Large intestine (tissue), 3 donors: ENCODE measurements around the gene TMTC1. TPM values are rescaled to one million over a fixed set of nuclear protein-coding genes. Genes with fewer than 3 reads are reported as not detected.

Experiments used
- DNase-seq, 2 donors: peaks; one replicate each; pipeline versions ENCODE4 v3.0.0 to v3.0.0-alpha.2; 2013
- H3K27ac ChIP-seq: one replicate; pipeline ENCODE4 v1.5.1; 2013; ENCODE audit warnings: low read length
- H3K27me3 ChIP-seq: 2 replicates; pipeline ENCODE4 v1.6.1; 2013; ENCODE audit warnings: low read length; ENCODE audit not compliant: control insufficient read depth, insufficient read depth
- H3K36me3 ChIP-seq: 2 replicates; pipeline ENCODE4 v1.6.1; 2013; ENCODE audit warnings: low read length; ENCODE audit not compliant: control insufficient read depth, insufficient read depth
- H3K4me1 ChIP-seq: one replicate; pipeline ENCODE4 v1.6.1; 2013; ENCODE audit warnings: low read length; ENCODE audit not compliant: control insufficient read depth, insufficient read depth
- H3K4me3 ChIP-seq: one replicate; pipeline ENCODE4 v1.5.1; 2013; ENCODE audit warnings: low read length
- H3K9me3 ChIP-seq: one replicate; pipeline ENCODE4 v1.6.1; 2013; ENCODE audit warnings: mild to moderate bottlenecking, low read depth, low read length, moderate library complexity; ENCODE audit not compliant: control insufficient read depth
- WGBS: methylation state at CpG from one replicate; pipeline ENCODE4 v1.1.5; 2013; ENCODE audit warnings: low lambda C conversion rate; ENCODE audit not compliant: insufficient coverage; 5-methylcytosine and 5-hydroxymethylcytosine counted together
- polyA plus RNA-seq: library from polyadenylated mRNA; unstranded; fragments of 120-200 nt; gene quantifications from one replicate; pipeline ENCODE4 v1.2.1, GENCODE V29; 2013

The TMTC1 gene
- polyA plus RNA-seq, 1 donor = 4.0 TPM

GRCh38 chr12:29797565-29798355 is 14.0 kb upstream of the TMTC1 start:
- no peak overlapping the region for H3K27ac ChIP-seq

GRCh38 chr12:29796823-29797263 is 13.1 kb upstream of the TMTC1 start:
- no peaks in the 10 kb centered on the region for H3K27me3 ChIP-seq
- no peak overlapping the region for H3K4me3 ChIP-seq
- WGBS = 44% methylated on average over 4 of the region's 6 CpGs
- H3K4me1 ChIP-seq = no peaks in the 10 kb centered on the region
- no peaks in the 10 kb centered on the region for H3K36me3 ChIP-seq
- no peaks in the 10 kb centered on the region for H3K9me3 ChIP-seq
- no peak overlapping the region for H3K27ac ChIP-seq
- DNase-seq = peak in 1 of 2 donors; percentile 11

More at GRCh38 chr12:29797565-29798355, 14.0 kb upstream of the TMTC1 start:
- no peaks in the 10 kb centered on the region for H3K4me1 ChIP-seq
- H3K27me3 ChIP-seq = no peaks in the 10 kb centered on the region
- no peak for DNase-seq
- H3K9me3 ChIP-seq = no peaks in the 10 kb centered on the region
- no peaks in the 10 kb centered on the region for H3K36me3 ChIP-seq
- H3K4me3 ChIP-seq = no peak overlapping the region
- WGBS = 94% methylated on average over 2 of the region's 2 CpGs

GRCh38 chr12:29795715-29796114 is 12.0 kb upstream of the TMTC1 start:
- no peaks in the 10 kb centered on the region for H3K36me3 ChIP-seq
- DNase-seq = no peak
- H3K9me3 ChIP-seq = no peaks in the 10 kb centered on the region
- H3K4me1 ChIP-seq = no peaks in the 10 kb centered on the region
- H3K27me3 ChIP-seq = no peaks in the 10 kb centered on the region
- no peak overlapping the region for H3K4me3 ChIP-seq
- H3K27ac ChIP-seq = no peak overlapping the region
- no CpG with 5 or more reads among the region's 3 CpGs for WGBS

GRCh38 chr12:29794862-29795261 is 11.1 kb upstream of the TMTC1 start:
- Histone ChIP-seq H3K27me3 (no peaks in the 10 kb centered on the region), H3K36me3 (no peaks in the 10 kb centered on the region), H3K4me3 (no peak overlapping the region)

DNA sequence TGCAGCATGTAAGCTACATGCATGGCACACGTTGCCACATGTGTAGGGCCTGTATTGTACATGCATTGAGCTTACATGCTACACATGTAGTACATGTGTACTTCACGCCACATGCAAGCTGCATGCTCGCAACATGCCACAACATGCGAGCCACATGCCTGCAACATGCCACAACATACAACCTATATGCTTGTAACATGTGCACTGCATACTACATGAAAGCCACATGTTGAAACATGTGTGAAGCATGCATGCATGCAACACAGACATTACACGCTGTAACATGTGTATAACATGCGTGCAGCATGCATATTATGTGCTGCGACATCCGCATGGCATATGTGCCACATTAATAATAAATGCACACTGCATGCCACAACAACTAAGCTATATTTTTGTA is 9.1 kb upstream of the TMTC1 start:
- Histone ChIP-seq H3K36me3 (no peaks in the 10 kb centered on the region), H3K27ac (no peak overlapping the region), H3K27me3 (no peaks in the 10 kb centered on the region), H3K4me3 (no peak overlapping the region), H3K9me3 (no peaks in the 10 kb centered on the region), H3K4me1 (no peaks in the 10 kb centered on the region)
- DNase-seq = no peak
- WGBS = no CpG with 5 or more reads among the region's 8 CpGs

More at GRCh38 chr12:29794862-29795261, 11.1 kb upstream of the TMTC1 start:
- Histone ChIP-seq H3K9me3 (no peaks in the 10 kb centered on the region), H3K27ac (no peak overlapping the region), H3K4me1 (no peaks in the 10 kb centered on the region)
- no peak for DNase-seq

- H3K27ac ChIP-seq = no peak overlapping the region
- no CpG with 5 or more reads among the region's 10 CpGs for WGBS
- no peaks in the 10 kb centered on the region for H3K27me3 ChIP-seq
Observed at GRCh38 chr12:29792132-29792531, 8.4 kb upstream of the TMTC1 start.

DNA sequence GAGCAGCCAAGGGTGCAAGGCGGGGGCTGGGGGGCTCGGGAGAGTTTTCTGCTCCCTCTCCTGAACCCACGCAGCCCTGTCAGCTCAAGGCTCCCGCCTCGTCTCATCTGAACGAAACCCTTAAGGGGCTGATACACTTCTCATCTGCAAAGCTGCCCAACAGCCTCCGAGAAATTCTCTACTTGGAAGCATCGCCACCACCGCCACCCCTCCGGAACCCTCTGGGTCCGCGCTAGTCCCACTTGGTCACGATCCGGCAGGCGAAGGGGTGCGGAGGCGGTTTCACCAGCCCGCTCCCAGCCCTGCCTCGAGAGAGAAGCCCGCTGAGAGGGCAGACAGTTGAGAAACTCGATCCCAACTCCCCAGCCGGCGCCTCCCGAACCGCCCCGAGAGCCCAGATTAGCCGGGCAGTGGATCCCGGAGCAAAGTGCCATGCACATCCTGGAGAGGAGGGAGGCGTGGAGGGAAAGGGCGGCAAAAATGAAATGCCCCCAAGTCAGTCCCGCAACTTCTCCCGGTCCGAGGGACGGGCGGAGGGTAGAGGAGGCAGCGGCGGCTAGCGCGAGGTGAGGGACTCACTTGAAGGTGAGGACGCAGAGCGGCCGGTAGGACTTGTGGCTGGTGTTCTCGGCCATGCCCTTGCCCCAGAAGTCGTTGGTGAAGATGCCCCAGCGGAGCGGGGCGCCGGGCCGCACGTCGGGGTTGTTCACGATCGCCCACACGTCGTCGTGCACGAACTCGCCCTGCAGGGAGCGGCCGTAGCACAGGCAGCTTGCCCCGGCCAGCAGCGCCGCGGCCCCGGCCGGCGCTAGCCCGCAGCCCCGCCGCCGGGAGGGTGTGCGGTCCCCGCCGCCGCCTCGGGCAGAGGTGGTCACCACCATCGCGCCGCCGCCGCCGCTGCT is 620 bp downstream of the TMTC1 start:
- no peak overlapping the region for H3K27ac ChIP-seq
- no CpG with 5 or more reads among the region's 82 CpGs for WGBS
- peaks cover 48% of the 10 kb centered on the region for H3K27me3 ChIP-seq
- H3K9me3 ChIP-seq = no peaks in the 10 kb centered on the region
- H3K4me1 ChIP-seq = peaks cover 5% of the 10 kb centered on the region
- peak in 1 of 2 donors; percentile 17 for DNase-seq
- no peaks in the 10 kb centered on the region for H3K36me3 ChIP-seq
- peak overlapping the region; percentile 46 for H3K4me3 ChIP-seq

More at GRCh38 chr12:29792132-29792531, 8.4 kb upstream of the TMTC1 start:
- no peak for DNase-seq
- Histone ChIP-seq H3K4me1 (no peaks in the 10 kb centered on the region), H3K4me3 (no peak overlapping the region), H3K9me3 (no peaks in the 10 kb centered on the region), H3K36me3 (no peaks in the 10 kb centered on the region)

DNA sequence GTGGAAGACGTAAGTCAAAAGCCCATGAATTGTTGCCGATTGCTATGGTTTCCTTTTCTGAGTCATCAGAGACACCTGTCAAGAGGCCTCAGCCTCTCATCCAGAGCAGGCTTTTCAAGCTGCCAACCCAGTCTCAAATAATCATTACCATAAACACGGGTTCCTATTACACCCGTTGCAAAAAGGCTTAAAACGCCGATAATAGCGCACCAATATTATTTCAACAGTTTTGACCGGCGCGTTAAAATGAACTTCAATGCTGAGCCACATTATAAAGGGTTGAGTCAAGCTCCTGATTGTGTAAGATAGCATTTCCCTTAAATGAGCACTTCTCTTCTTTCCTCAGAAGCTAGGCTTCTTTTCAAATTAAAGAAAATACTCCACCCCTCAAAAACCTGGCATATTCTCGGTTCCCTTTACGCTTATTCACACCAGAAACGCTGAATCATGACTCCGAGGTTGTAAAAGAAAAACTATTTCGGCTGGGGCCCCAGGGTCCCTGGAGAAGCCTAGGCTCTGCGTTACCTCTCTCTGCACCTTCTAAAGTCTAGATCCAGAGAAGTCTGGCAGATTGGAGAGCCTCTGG is 1.4 kb downstream of the TMTC1 start:
- Histone ChIP-seq H3K4me1 (peaks cover 5% of the 10 kb centered on the region), H3K27ac (no peak overlapping the region), H3K27me3 (peaks cover 48% of the 10 kb centered on the region), H3K9me3 (no peaks in the 10 kb centered on the region), H3K36me3 (no peaks in the 10 kb centered on the region), H3K4me3 (peak overlapping the region; percentile 46)
- no CpG with 5 or more reads among the region's 16 CpGs for WGBS
- DNase-seq = peak in 1 of 2 donors; percentile 10

DNA sequence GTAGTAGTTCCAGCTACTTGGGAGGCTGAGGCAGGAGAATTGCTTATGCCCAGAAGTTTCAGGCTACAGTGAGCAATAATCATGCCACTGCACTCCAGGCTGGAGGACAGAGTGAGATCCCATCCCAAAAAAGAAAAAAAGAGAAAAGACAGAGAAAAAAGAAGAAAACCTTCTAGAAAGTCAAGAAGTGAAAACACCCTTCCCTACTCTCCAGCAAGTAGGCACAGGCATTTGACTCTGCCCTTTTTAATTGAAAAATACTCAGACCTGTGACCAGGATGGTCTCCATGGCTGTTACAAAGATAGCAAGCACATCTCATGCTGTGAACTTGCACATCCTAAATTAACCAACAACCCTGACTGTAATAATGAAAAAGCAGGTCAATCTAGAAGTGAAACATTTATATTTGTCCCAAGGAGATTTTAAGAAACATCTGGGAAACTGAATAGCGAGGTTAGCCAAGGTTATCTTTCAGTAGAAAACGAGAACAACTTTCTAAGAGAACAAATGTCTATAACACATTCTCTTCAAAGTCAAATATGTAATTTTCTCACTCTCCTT is 2.0 kb downstream of the TMTC1 start:
- Histone ChIP-seq H3K27ac (no peak overlapping the region), H3K4me3 (no peak overlapping the region)

DNA sequence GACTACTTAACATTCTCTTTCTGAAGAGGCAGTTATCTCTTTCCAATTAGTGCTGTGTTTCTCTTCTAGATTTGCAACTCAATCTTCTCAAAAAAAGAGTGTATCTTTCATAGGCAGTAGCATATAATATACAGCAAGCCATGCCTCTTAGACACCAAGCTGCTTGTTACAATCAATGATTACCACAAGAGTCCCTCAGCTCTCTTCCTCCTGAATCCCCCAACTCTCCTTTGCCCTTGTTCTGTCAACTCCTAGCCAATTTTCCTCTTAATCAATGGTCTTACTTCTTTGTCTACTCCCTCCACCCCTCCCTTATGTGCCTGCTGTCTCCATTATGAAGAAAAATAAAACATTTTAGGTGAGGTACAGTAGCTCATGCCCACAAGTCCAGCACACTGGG is 2.6 kb downstream of the TMTC1 start:
- DNase-seq = no peak
- no peak overlapping the region for H3K27ac ChIP-seq
- peaks cover 48% of the 10 kb centered on the region for H3K27me3 ChIP-seq
- H3K4me3 ChIP-seq = no peak overlapping the region
- no peaks in the 10 kb centered on the region for H3K9me3 ChIP-seq
- no peaks in the 10 kb centered on the region for H3K36me3 ChIP-seq
- peaks cover 5% of the 10 kb centered on the region for H3K4me1 ChIP-seq

More for the DNA sequence above, 2.0 kb downstream of the TMTC1 start:
- no peak for DNase-seq
- Histone ChIP-seq H3K36me3 (no peaks in the 10 kb centered on the region), H3K9me3 (no peaks in the 10 kb centered on the region), H3K27me3 (peaks cover 48% of the 10 kb centered on the region), H3K4me1 (peaks cover 5% of the 10 kb centered on the region)
- WGBS = 61% methylated on average over 2 of the region's 2 CpGs
